ENCODE results near the gene OR52N2.

OR52N2 gene

GRCh38 chr11:5808500-5809121 is at the start of gene OR52N2:
OR52N2 (plus strand) TSS chr11:5808924; CDS start chr11:5820336, 11,412 bp downstream.
- H3K4me2 ChIP-seq, result peak within 1 kb of the TSS; percentile 73 to 95 (median 90)
- H3K9ac ChIP-seq, result peak within 1 kb of the TSS; percentile 64 to 79 (median 74)
- peaks cover 0 to 17% (median 9%) of the 10 kb centered on the region in 10 experiments; a peak in 15 of 20 replicates for H3K4me1 ChIP-seq
- H3K4me3 ChIP-seq, result peak within 1 kb of the TSS; percentile 67 to 85 (median 74)
- no peaks in the 10 kb centered on the region; a peak in 1 of 22 replicates for H3K27me3 ChIP-seq
- no peak for TF ChIP-seq Cebpa-rat (IDR thresholded peaks at IDR 0.05)
- no peaks in the 10 kb centered on the region for H4K20me1 ChIP-seq
- peaks cover 12 to 18% (median 14%) of the 10 kb centered on the region in 11 experiments for H3K9me3 ChIP-seq (replicated peaks in 1 of 11)
- no peaks in the 10 kb centered on the region for H3K36me3 ChIP-seq
- H3K27ac ChIP-seq, result peak within 1 kb of the TSS in 8 of 11 experiments; percentile 13 to 69 (median 52); a peak in 13 of 22 replicates

GRCh38 chr11:5767056-5767455 is 41.7 kb upstream of the OR52N2 start:
- Histone ChIP-seq H3K4me3 (no peak overlapping the region), H3K9me3 (replicated peaks in 1 of 11) (no peaks in the 10 kb centered on the region), H3K9ac (no peak overlapping the region), H3K27me3 (no peaks in the 10 kb centered on the region), H3K4me2 (no peak overlapping the region), H4K20me1 (no peaks in the 10 kb centered on the region), H3K4me1 (no peaks in the 10 kb centered on the region), H3K36me3 (no peaks in the 10 kb centered on the region), H3K27ac (no peak overlapping the region)
- no peak for TF ChIP-seq Cebpa-rat (IDR thresholded peaks at IDR 0.05)

GRCh38 chr11:5783255-5783654 is 25.5 kb upstream of the OR52N2 start, which contains the start of gene OR52N5:
OR52N5 (minus strand) TSS chr11:5783355; CDS start chr11:5778634, 4,721 bp downstream.
- Histone ChIP-seq H3K4me2 (no peak within 1 kb of the TSS), H3K4me1 (peaks cover 0 to 19% (median 11%) of the 10 kb centered on the region in 10 experiments; a peak in 11 of 20 replicates), H3K9ac (no peak within 1 kb of the TSS), H3K27ac (no peak within 1 kb of the TSS), H3K4me3 (no peak within 1 kb of the TSS), H4K20me1 (no peaks in the 10 kb centered on the region), H3K9me3 (replicated peaks in 1 of 11) (peaks cover 0 to 5% (median 0%) of the 10 kb centered on the region in 11 experiments; a peak in 2 of 22 replicates), H3K27me3 (no peaks in the 10 kb centered on the region), H3K36me3 (no peaks in the 10 kb centered on the region)
- TF ChIP-seq Cebpa-rat (IDR thresholded peaks at IDR 0.05), result no peak

- no peak for TF ChIP-seq Cebpa-rat (IDR thresholded peaks at IDR 0.05)
- Histone ChIP-seq H3K4me3 (no peak within 1 kb of the TSS), H3K9me3 (replicated peaks in 1 of 11) (0 out of 22 replicates have a peak, but pooled peaks cover 0 to 7% (median 0%) of the 10 kb centered on the region in 11 experiments)
Measured at GRCh38 chr11:5791165-5791564, 17.6 kb upstream of the OR52N2 start, which contains the start of gene OR52N1. OR52N1 (minus strand) TSS chr11:5791265; CDS start chr11:5788816, 2,449 bp downstream.

GRCh38 chr11:5796541-5796940 is 12.2 kb upstream of the OR52N2 start:
- H3K27me3 ChIP-seq, result no peaks in the 10 kb centered on the region
- H3K9ac ChIP-seq, result no peak overlapping the region
- no peaks in the 10 kb centered on the region for H4K20me1 ChIP-seq
- peaks cover 0 to 10% (median 3%) of the 10 kb centered on the region in 10 experiments; a peak in 9 of 20 replicates for H3K4me1 ChIP-seq
- H3K4me2 ChIP-seq, result no peak overlapping the region
- H3K4me3 ChIP-seq, result no peak overlapping the region
- no peaks in the 10 kb centered on the region for H3K36me3 ChIP-seq
- 0 out of 22 replicates have a peak, but pooled peaks cover 0 to 7% (median 0%) of the 10 kb centered on the region in 11 experiments for H3K9me3 ChIP-seq (replicated peaks in 1 of 11)
- no peak overlapping the region for H3K27ac ChIP-seq
- TF ChIP-seq Cebpa-rat (IDR thresholded peaks at IDR 0.05), result no peak

More at GRCh38 chr11:5791165-5791564, 17.6 kb upstream of the OR52N2 start, which contains the start of gene OR52N1:
- no peaks in the 10 kb centered on the region for H4K20me1 ChIP-seq
- no peaks in the 10 kb centered on the region for H3K4me1 ChIP-seq
- no peak within 1 kb of the TSS for H3K4me2 ChIP-seq
- H3K9ac ChIP-seq, result no peak within 1 kb of the TSS
- H3K27ac ChIP-seq, result no peak within 1 kb of the TSS
- no peaks in the 10 kb centered on the region for H3K27me3 ChIP-seq
- no peaks in the 10 kb centered on the region for H3K36me3 ChIP-seq

GRCh38 chr11:5803982-5804381 is 4.7 kb upstream of the OR52N2 start:
- H3K4me2 ChIP-seq, result no peak overlapping the region
- H4K20me1 ChIP-seq, result no peaks in the 10 kb centered on the region
- peaks cover 0 to 15% (median 7%) of the 10 kb centered on the region in 10 experiments; a peak in 11 of 20 replicates for H3K4me1 ChIP-seq
- H3K27me3 ChIP-seq, result no peaks in the 10 kb centered on the region
- no peak overlapping the region for H3K9ac ChIP-seq
- no peak for TF ChIP-seq Cebpa-rat (IDR thresholded peaks at IDR 0.05)
- no peaks in the 10 kb centered on the region for H3K36me3 ChIP-seq
- H3K4me3 ChIP-seq, result no peak overlapping the region
- no peak overlapping the region for H3K27ac ChIP-seq
- peaks cover 19 to 23% (median 20%) of the 10 kb centered on the region in 11 experiments for H3K9me3 ChIP-seq (replicated peaks in 1 of 11)

- Histone ChIP-seq H3K9me3 (replicated peaks in 1 of 11) (peaks cover 19 to 23% (median 20%) of the 10 kb centered on the region in 11 experiments), H4K20me1 (no peaks in the 10 kb centered on the region), H3K4me3 (no peak overlapping the region), H3K4me1 (peaks cover 0 to 17% (median 9%) of the 10 kb centered on the region in 10 experiments; a peak in 15 of 20 replicates), H3K27me3 (no peaks in the 10 kb centered on the region; a peak in 1 of 22 replicates), H3K9ac (no peak overlapping the region), H3K27ac (no peak overlapping the region), H3K36me3 (no peaks in the 10 kb centered on the region), H3K4me2 (no peak overlapping the region)
- TF ChIP-seq Cebpa-rat (IDR thresholded peaks at IDR 0.05), result no peak
Measured at GRCh38 chr11:5807580-5807979, 1.1 kb upstream of the OR52N2 start.

GRCh38 chr11:5809122-5809519 is 397 bp downstream of the OR52N2 start:
- Histone ChIP-seq H3K4me2 (peak overlapping the region; percentile 73 to 95 (median 90)), H3K27me3 (no peaks in the 10 kb centered on the region; a peak in 1 of 22 replicates), H4K20me1 (no peaks in the 10 kb centered on the region), H3K9me3 (replicated peaks in 1 of 11) (peaks cover 7 to 13% (median 9%) of the 10 kb centered on the region in 11 experiments), H3K4me1 (peaks cover 0 to 17% (median 9%) of the 10 kb centered on the region in 10 experiments; a peak in 15 of 20 replicates), H3K9ac (peak overlapping the region; percentile 64 to 79 (median 74)), H3K36me3 (no peaks in the 10 kb centered on the region), H3K4me3 (peak overlapping the region; percentile 67 to 85 (median 74)), H3K27ac (peak overlapping the region in 8 of 11 experiments; percentile 13 to 69 (median 52); a peak in 13 of 22 replicates)
- TF ChIP-seq Cebpa-rat (IDR thresholded peaks at IDR 0.05), result no peak
